ENCODE measurements around the gene SORL1.

GRCh38 chr11:121564948-121565684, 113.0 kb downstream of the SORL1 start:
- TF ChIP-seq MAX (IDR thresholded peaks at IDR 0.05) (no peak), YY1 (IDR thresholded peaks at IDR 0.05; ENCODE audit: low read depth) (no peak), NFIC (IDR thresholded peaks at IDR 0.05) (no peak), TAF1 (IDR thresholded peaks at IDR 0.05; ENCODE audit: low read depth) (no peak)
